WTC11 (cell line): ENCODE measurements around the gene COBL. TPM values are rescaled to one million over a fixed set of nuclear protein-coding genes. Genes with fewer than 3 reads are reported as not detected.
A peak's percentile ranks its signal among the peaks of the same experiment; 100 is the strongest.

ENCODE experiments used
- ATAC-seq: fragments of 200-7000 bp; cut with Tn5 transposase; 2 replicates; pipeline ENCODE4 v1.10.0; 2021; ENCODE audit warnings: mild to moderate bottlenecking, moderate library complexity
- CTCF ChIA-PET: fragments of 300-600 bp; sonication (Branson Sonifier 250); formaldehyde crosslinking; loops from one replicate; lab custom pipeline; 2021; ENCODE audit warnings: antibody characterized with exemption; lab: Charles Lee
- POLR2A ChIA-PET: fragments of 350-600 bp; sonication (Branson Sonifier 250); formaldehyde crosslinking; loops from one replicate; lab custom pipeline; 2021; ENCODE audit warnings: antibody characterized with exemption; lab: Charles Lee
- DNase-seq: peaks from one replicate; pipeline ENCODE4 v3.0.0; 2021; ENCODE audit warnings: low spot score
- H3K27ac Mint-ChIP-seq: 2 replicates; pipeline ENCODE4 v1.8.0; 2021; ENCODE audit warnings: mixed read lengths
- H3K27me3 Mint-ChIP-seq: 2 replicates; pipeline ENCODE4 v1.8.0; 2021; ENCODE audit warnings: low read depth, mild to moderate bottlenecking, moderate library complexity, mixed read lengths
- H3K36me3 Mint-ChIP-seq: 2 replicates; pipeline ENCODE4 v1.8.0; 2021; ENCODE audit warnings: mixed read lengths
- H3K4me1 Mint-ChIP-seq: 2 replicates; pipeline ENCODE4 v1.8.0; 2022; ENCODE audit warnings: mixed read lengths
- H3K4me3 Mint-ChIP-seq: 2 replicates; pipeline ENCODE4 v1.8.0; 2021; ENCODE audit warnings: mild to moderate bottlenecking, moderate library complexity, mixed read lengths
- H3K9me3 Mint-ChIP-seq: 2 replicates; pipeline ENCODE4 v1.8.0; 2021; ENCODE audit warnings: mixed read lengths
- AFF4 ChIP-seq: sonication (generic); formaldehyde crosslinking; IDR thresholded peaks from 2 replicates; pipeline ENCODE4 v1.8.1; 2023; ENCODE audit warnings: mild to moderate bottlenecking, missing genetic modification reagents, borderline replicate concordance
- ATF3 ChIP-seq: sonication (generic); formaldehyde crosslinking; conservative IDR thresholded peaks from 2 replicates; pipeline ENCODE4 v1.8.1; 2022; ENCODE audit warnings: mild to moderate bottlenecking, missing genetic modification reagents
- E2F4 ChIP-seq: sonication (generic); formaldehyde crosslinking; IDR thresholded peaks from 2 replicates; pipeline ENCODE4 v1.8.1; 2022; ENCODE audit warnings: low read depth, mild to moderate bottlenecking, moderate library complexity, missing genetic modification reagents, borderline replicate concordance
- EMX1 ChIP-seq: fragments of 250-450 bp; sonication (Bioruptor Pico); IDR thresholded peaks from 2 replicates; pipeline ENCODE4 v1.8.0; 2021; ENCODE audit warnings: mild to moderate bottlenecking
- ESRRA ChIP-seq: sonication (generic); formaldehyde crosslinking; IDR thresholded peaks from 2 replicates; pipeline ENCODE4 v1.8.1; 2022; ENCODE audit warnings: mild to moderate bottlenecking, missing genetic modification reagents, borderline replicate concordance
- FOXK1 ChIP-seq: sonication (generic); formaldehyde crosslinking; IDR thresholded peaks from 2 replicates; pipeline ENCODE4 v1.8.0; 2022; ENCODE audit warnings: mild to moderate bottlenecking, moderate library complexity, missing genetic modification reagents
- HMGA2 ChIP-seq: fragments of 250-450 bp; sonication (Bioruptor Pico); IDR thresholded peaks from 2 replicates; pipeline ENCODE4 v1.4.0; 2021; ENCODE audit warnings: mild to moderate bottlenecking, moderate library complexity
- IRF2 ChIP-seq: sonication (generic); formaldehyde crosslinking; IDR thresholded peaks from 2 replicates; pipeline ENCODE4 v1.8.0; 2022; ENCODE audit warnings: low read depth, missing genetic modification reagents, borderline replicate concordance
- NFATC4 ChIP-seq: fragments of 250-450 bp; sonication (Bioruptor Pico); IDR thresholded peaks from 2 replicates; pipeline ENCODE4 v1.9.0; 2021; ENCODE audit warnings: mild to moderate bottlenecking
- NR2C2 ChIP-seq: sonication (generic); formaldehyde crosslinking; IDR thresholded peaks from 2 replicates; pipeline ENCODE4 v1.8.0; 2022; ENCODE audit warnings: mild to moderate bottlenecking, missing genetic modification reagents
- PRDM15 ChIP-seq: sonication (generic); formaldehyde crosslinking; IDR thresholded peaks from 2 replicates; pipeline ENCODE4 v1.8.0; 2022; ENCODE audit warnings: missing genetic modification reagents
- TCF7 ChIP-seq: sonication (generic); formaldehyde crosslinking; IDR thresholded peaks from 2 replicates; pipeline ENCODE4 v1.8.0; 2022; ENCODE audit warnings: mild to moderate bottlenecking, low read depth, missing genetic modification reagents, moderate library complexity
- TP53 ChIP-seq: sonication (generic); formaldehyde crosslinking; IDR thresholded peaks from 2 replicates; pipeline ENCODE4 v1.8.1; 2023; ENCODE audit warnings: mild to moderate bottlenecking, missing genetic modification reagents
- USF2 ChIP-seq: sonication (generic); formaldehyde crosslinking; IDR thresholded peaks from 2 replicates; pipeline ENCODE4 v1.8.1; 2023; ENCODE audit warnings: mild to moderate bottlenecking, missing genetic modification reagents, moderate library complexity
- ZBTB21 ChIP-seq: sonication (generic); formaldehyde crosslinking; IDR thresholded peaks from 2 replicates; pipeline ENCODE4 v1.8.1; 2023; ENCODE audit warnings: mild to moderate bottlenecking, missing genetic modification reagents, borderline replicate concordance
- ZNF425 ChIP-seq: fragments of 250-450 bp; sonication (Bioruptor Pico); conservative IDR thresholded peaks from 2 replicates; pipeline ENCODE4 v1.9.0; 2021; ENCODE audit warnings: mild to moderate bottlenecking
- ZNF512 ChIP-seq: sonication (generic); formaldehyde crosslinking; IDR thresholded peaks from 2 replicates; pipeline ENCODE4 v1.8.1; 2022; ENCODE audit warnings: missing genetic modification reagents, borderline replicate concordance
- ZSCAN18 ChIP-seq: fragments of 250-450 bp; sonication (Bioruptor Pico); IDR thresholded peaks from 2 replicates; pipeline ENCODE4 v2.1.2; 2022; ENCODE audit warnings: mild to moderate bottlenecking, moderate library complexity
- total RNA-seq: library from RNA; stranded (reverse); gene quantifications from 3 replicates; pipeline ENCODE4 v1.2.3, GENCODE V29; 2021

Gene COBL
- total RNA-seq, 1 experiment from 2014 or later = 36.5 TPM

- TF ChIP-seq AFF4 (CRISPR knock-in tag) (no peak), TP53 (CRISPR knock-in tag) (no peak), TCF7 (no peak), IRF2 (no peak), USF2 (CRISPR knock-in tag) (no peak), NFATC4 (CRISPR knock-in tag) (no peak), FOXK1 (CRISPR knock-in tag) (no peak), PRDM15 (CRISPR knock-in tag) (no peak), ESRRA (CRISPR knock-in tag) (no peak), ZBTB21 (CRISPR knock-in tag) (no peak), HMGA2 (no peak)
Measured at GRCh38 chr7:51229106-51229537, 87.5 kb downstream of the COBL start (continued).

- ATAC-seq = no peak
- ChIA-PET CTCF (interaction anchor here (0.9 to 2.7 kb wide), 11 partner anchors 9 to 142 kb away, joined by 3 to 19 read pairs (median 5); no protein-coding TSS in a partner anchor), POLR2A (no interaction called here)
- DNase-seq = no peak
- Mint-ChIP-seq H3K9me3 (no peaks in the 10 kb centered on the region), H3K4me1 (peaks cover 55% of the 10 kb centered on the region), H3K27me3 (no peaks in the 10 kb centered on the region), H3K4me3 (no peak overlapping the region), H3K27ac (no peak overlapping the region; the same call in 1 of the 2 replicates), H3K36me3 (no peaks in the 10 kb centered on the region)
- TF ChIP-seq ZSCAN18 (CRISPR knock-in tag) (no peak), ATF3 (CRISPR knock-in tag) (no peak)
Measured at GRCh38 chr7:51228386-51228958, 88.1 kb downstream of the COBL start.

- no peak for DNase-seq
- H3K27ac Mint-ChIP-seq = peak overlapping the region; percentile 48; the same call in 1 of the 2 replicates
- no peak for ATAC-seq
- no peaks in the 10 kb centered on the region for H3K36me3 Mint-ChIP-seq
- POLR2A ChIA-PET = no interaction called here
- H3K9me3 Mint-ChIP-seq = no peaks in the 10 kb centered on the region
- no peaks in the 10 kb centered on the region for H3K27me3 Mint-ChIP-seq
- H3K4me3 Mint-ChIP-seq = no peak overlapping the region
- CTCF ChIA-PET = interaction anchor here (0.6 to 4.6 kb wide), 7 partner anchors 11 to 139 kb away, joined by 3 to 78 read pairs (median 5); no protein-coding TSS in a partner anchor
- H3K4me1 Mint-ChIP-seq = peaks cover 56% of the 10 kb centered on the region
- TF ChIP-seq E2F4 = no peak
- no peak for TF ChIP-seq EMX1 (CRISPR knock-in tag)
- no peak for TF ChIP-seq NR2C2 (CRISPR knock-in tag)
- no peak for TF ChIP-seq ZNF512 (CRISPR knock-in tag)
- TF ChIP-seq ZNF425 (CRISPR knock-in tag) = no peak
Measured at GRCh38 chr7:51227861-51228260, 88.7 kb downstream of the COBL start.
